Neural cell (in vitro differentiated cells): ENCODE results near the gene RBM19. TPM values are rescaled to one million over a fixed set of nuclear protein-coding genes. Genes with fewer than 3 reads are reported as not detected.
"Not testable (repeated sequence)": the region's sequence is repeated elsewhere in the genome, so short reads cannot be mapped to it uniquely, and the experiment has no call there.

Source experiments
- H2AFZ ChIP-seq: fragments of 200-600, 300-800 bp; sonication (generic), shearing (Covaris generic); 2 replicates; pipeline ENCODE4 v1.6.0; 2014; ENCODE audit warnings: low read depth, mild to moderate bottlenecking, antibody characterized with exemption, low read length, moderate library complexity
- H3F3A ChIP-seq: fragments of 200-600 bp; shearing (Covaris generic); 2 replicates; pipeline ENCODE4 v1.6.1; 2016; ENCODE audit warnings: mild to moderate bottlenecking, moderate library complexity, mixed read lengths, antibody characterized with exemption, low read length; ENCODE audit not compliant: insufficient read depth, poor library complexity, severe bottlenecking
- H3K27ac ChIP-seq: fragments of 200-600, 300-800 bp; sonication (generic), shearing (Covaris generic); 2 replicates; pipeline ENCODE4 v1.5.1; 2014; ENCODE audit warnings: mild to moderate bottlenecking, low read length, moderate library complexity
- H3K27me3 ChIP-seq: fragments of 300-800, 200-600 bp; sonication (generic), shearing (Covaris generic); 2 replicates; pipeline ENCODE4 v1.6.0; 2014; ENCODE audit warnings: mild to moderate bottlenecking, low read depth, low read length, moderate library complexity; ENCODE audit not compliant: insufficient read depth
- H3K36me3 ChIP-seq: fragments of 300-800, 200-600 bp; sonication (generic), shearing (Covaris generic); 2 replicates; pipeline ENCODE4 v1.5.1; 2014; ENCODE audit warnings: mild to moderate bottlenecking, antibody characterized with exemption, low read length, moderate library complexity; ENCODE audit not compliant: insufficient read depth
- H3K4me2 ChIP-seq: fragments of 300-800, 200-600 bp; sonication (generic), shearing (Covaris generic); 2 replicates; pipeline ENCODE4 v1.6.0; 2014; ENCODE audit warnings: mild to moderate bottlenecking, low read length
- H3K4me3 ChIP-seq: fragments of 300-800, 200-600 bp; sonication (generic), shearing (Covaris generic); 2 replicates; pipeline ENCODE4 v1.5.1; 2014; ENCODE audit warnings: mild to moderate bottlenecking, low read length, moderate library complexity
- H3K79me2 ChIP-seq: fragments of 200-600 bp; shearing (Covaris generic); replicated peaks from 2 replicates; pipeline ENCODE4 v1.6.0; 2014; ENCODE audit warnings: mild to moderate bottlenecking, low read length, moderate library complexity; ENCODE audit not compliant: insufficient read depth
- H3K9ac ChIP-seq: fragments of 300-800, 200-600 bp; sonication (generic), shearing (Covaris generic); 2 replicates; pipeline ENCODE4 v1.6.1; 2016; ENCODE audit warnings: mild to moderate bottlenecking, low read length, mixed read lengths
- H3K9me2 ChIP-seq: fragments of 200-600 bp; shearing (Covaris generic); 2 replicates; pipeline ENCODE4 v1.6.1; 2016; ENCODE audit warnings: mild to moderate bottlenecking, low read length, mixed read lengths; ENCODE audit not compliant: insufficient read depth
- H3K9me3 ChIP-seq: fragments of 200-600, 300-800 bp; sonication (generic), shearing (Covaris generic); 2 replicates; pipeline ENCODE4 v1.6.1; 2016; ENCODE audit warnings: mild to moderate bottlenecking, mixed run types, low read length, moderate library complexity, mixed read lengths
- H4K20me1 ChIP-seq: fragments of 200-600 bp; shearing (Covaris generic); 2 replicates; pipeline ENCODE4 v1.6.1; 2016; ENCODE audit warnings: mild to moderate bottlenecking, mixed run types; ENCODE audit not compliant: insufficient read depth
- CTCF ChIP-seq: fragments of 450-650 bp; IDR thresholded peaks from 2 replicates; pipeline ENCODE4 v1.5.1; 2014; ENCODE audit warnings: antibody characterized with exemption, mild to moderate bottlenecking, moderate library complexity; ENCODE audit not compliant: poor library complexity, severe bottlenecking
- EP300 ChIP-seq: fragments of 450-650 bp; conservative IDR thresholded peaks from 2 replicates; pipeline ENCODE4 v1.6.1; 2014; ENCODE audit warnings: antibody characterized with exemption, mild to moderate bottlenecking, moderate library complexity; ENCODE audit not compliant: poor library complexity, severe bottlenecking
- EZH2 ChIP-seq: fragments of 200-600, 300-800 bp; shearing (Covaris generic), sonication (generic); IDR thresholded peaks from 2 replicates; pipeline ENCODE4 v1.6.1; 2014; ENCODE audit warnings: antibody characterized with exemption, low read length, borderline replicate concordance, mild to moderate bottlenecking; ENCODE audit not compliant: insufficient read depth, poor library complexity, severe bottlenecking
- MXI1 ChIP-seq: fragments of 450-650 bp; conservative IDR thresholded peaks from 2 replicates; pipeline ENCODE4 v1.6.1; 2014; ENCODE audit warnings: antibody characterized with exemption, mild to moderate bottlenecking; ENCODE audit not compliant: poor library complexity, severe bottlenecking
- POLR2AphosphoS5 ChIP-seq: IDR thresholded peaks from 2 replicates; pipeline ENCODE4 v1.6.1; 2012
- RAD21 ChIP-seq: fragments of 450-650 bp; conservative IDR thresholded peaks from 2 replicates; pipeline ENCODE4 v1.6.1; 2014; ENCODE audit warnings: antibody characterized with exemption, mild to moderate bottlenecking, moderate library complexity
- REST ChIP-seq: IDR thresholded peaks from 2 replicates; pipeline ENCODE4 v1.6.1; 2012; ENCODE audit warnings: borderline replicate concordance
- SMC3 ChIP-seq: fragments of 450-650 bp; conservative IDR thresholded peaks from 2 replicates; pipeline ENCODE4 v1.6.1; 2014; ENCODE audit warnings: antibody characterized with exemption, mild to moderate bottlenecking, moderate library complexity; ENCODE audit not compliant: poor library complexity
- TAF1 ChIP-seq: IDR thresholded peaks from 2 replicates; pipeline ENCODE4 v1.6.1; 2012; ENCODE audit warnings: low read depth
- polyA plus RNA-seq: library from polyadenylated mRNA; depleted of rRNA; stranded (reverse); fragments of >200 nt; gene quantifications from 2 replicates; pipeline ENCODE4 v1.2.3, GENCODE V29; 2014

The RBM19 gene
- polyA plus RNA-seq, 1 donor from 2014 or later, result 14.2 TPM

- Histone ChIP-seq H3K79me2 (no peaks in the 10 kb centered on the region), H3K9ac (no peak overlapping the region), H3K9me3 (no peaks in the 10 kb centered on the region), H3K36me3 (no peaks in the 10 kb centered on the region), H3K4me3 (no peak overlapping the region), H4K20me1 (no peaks in the 10 kb centered on the region), H3K9me2 (no peaks in the 10 kb centered on the region), H3K27me3 (no peaks in the 10 kb centered on the region), H2AFZ (no peak overlapping the region), H3F3A (no peaks in the 10 kb centered on the region), H3K27ac (no peak overlapping the region), H3K4me2 (no peak overlapping the region)
- TF ChIP-seq CTCF (no peak), SMC3 (no peak), EZH2 (no peak)
These were observed 60.3 kb downstream of the RBM19 start for GRCh38 chr12:113905829-113906228.

GRCh38 chr12:113903381-113903863 lies 62.7 kb downstream of the RBM19 start:
- Histone ChIP-seq H3K79me2 (no peaks in the 10 kb centered on the region), H2AFZ (no peak overlapping the region), H4K20me1 (no peaks in the 10 kb centered on the region), H3K27me3 (no peaks in the 10 kb centered on the region), H3K36me3 (no peaks in the 10 kb centered on the region), H3K9ac (no peak overlapping the region), H3K27ac (no peak overlapping the region), H3K9me2 (no peaks in the 10 kb centered on the region), H3K9me3 (no peaks in the 10 kb centered on the region), H3F3A (no peaks in the 10 kb centered on the region), H3K4me3 (no peak overlapping the region), H3K4me2 (no peak overlapping the region)
- TF ChIP-seq POLR2AphosphoS5 (no peak), EZH2 (no peak), RAD21 (no peak), TAF1 (no peak), SMC3 (no peak), CTCF (no peak), REST (no peak), EP300 (no peak), MXI1 (no peak)

- not testable (repeated sequence) for H3K4me2 ChIP-seq, H3K79me2 ChIP-seq, H3K27me3 ChIP-seq, H3K36me3 ChIP-seq, H3K9me2 ChIP-seq, H2AFZ ChIP-seq, H3F3A ChIP-seq, H3K27ac ChIP-seq, H3K9me3 ChIP-seq, H3K9ac ChIP-seq, H3K4me3 ChIP-seq, H4K20me1 ChIP-seq
These were observed 64.8 kb downstream of the RBM19 start for GRCh38 chr12:113901319-113901718.
